Measurements from ENCODE around the gene IGDCC3.

GRCh38 chr15:65344914-65345275, 32.9 kb downstream of the IGDCC3 start:
- TF ChIP-seq POLR2A (IDR thresholded peaks at IDR 0.05) = no peak
- TF ChIP-seq CTCF (IDR thresholded peaks at IDR 0.05 in 4 of 5, conservative IDR thresholded peaks at IDR 0.05 in 1 of 5) = no peak

All from gastrocnemius medialis (tissue), 4 donors.